Measurements from ENCODE around the gene CEP112. TPM values are rescaled to one million over a fixed set of nuclear protein-coding genes. Genes with fewer than 3 reads are reported as not detected.
"Not testable (repeated sequence)": the region's sequence is repeated elsewhere in the genome, so short reads cannot be mapped to it uniquely, and the experiment has no call there.

CEP112 gene
- total and polyA plus RNA-seq, 7 experiments from 2014 or later = 0.08 to 2.5 (median 0.66) TPM; not detected in 1

DNA sequence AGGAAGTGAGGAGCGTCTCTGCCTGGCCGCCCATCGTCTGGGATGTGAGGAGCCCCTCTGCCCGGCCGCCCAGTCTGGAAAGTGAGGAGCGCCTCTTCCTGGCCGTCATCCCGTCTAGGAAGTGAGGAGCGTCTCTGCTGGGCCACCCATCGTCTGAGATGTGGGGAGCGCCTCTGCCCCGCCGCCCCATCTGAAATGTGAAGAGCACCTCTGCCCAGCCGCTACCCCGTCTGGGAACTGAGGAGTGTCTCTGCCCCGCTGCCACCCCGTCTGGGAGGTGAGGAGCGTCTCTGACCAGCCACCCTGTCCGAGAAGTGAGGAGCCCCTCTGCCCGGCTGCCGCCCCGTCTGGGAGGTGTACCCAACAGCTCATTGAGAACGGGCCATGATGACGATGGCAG, 354.7 kb downstream of the CEP112 start:
- H3K9me3 Mint-ChIP-seq = peaks cover 8 to 62% (median 24%) of the 10 kb centered on the region in 11 donors
- POLR2A ChIA-PET; H3K27ac Mint-ChIP-seq; H3K4me3 Mint-ChIP-seq; DNase-seq; H3K4me1 ChIP-seq (ENCODE audit: control insufficient read depth in 2 of 2, insufficient read depth in 2 of 2, low read length in 2 of 2); H3K27me3 ChIP-seq (ENCODE audit: control insufficient read depth in 2 of 2, insufficient read depth in 2 of 2, low read length in 2 of 2); ATAC-seq; CTCF ChIA-PET; H3K36me3 ChIP-seq (ENCODE audit: control insufficient read depth in 2 of 3, insufficient read depth in 3 of 3, low read length in 3 of 3); intact Hi-C loops (cut with micrococcal nuclease); H3K4me3 ChIP-seq (ENCODE audit: low read length); H3K4me1 Mint-ChIP-seq; H3K27ac ChIP-seq (ENCODE audit: low read depth, low read length): not testable (repeated sequence)
- peaks cover 0 to 12% (median 0%) of the 10 kb centered on the region in 3 experiments for H3K9me3 ChIP-seq (ENCODE audit: control insufficient read depth in 2 of 3, low read length in 3 of 3)
- peaks cover 0 to 18% (median 12%) of the 10 kb centered on the region in 5 donors for H3K27me3 Mint-ChIP-seq
- peaks cover 2 to 20% (median 12%) of the 10 kb centered on the region in 5 donors for H3K36me3 Mint-ChIP-seq

DNA sequence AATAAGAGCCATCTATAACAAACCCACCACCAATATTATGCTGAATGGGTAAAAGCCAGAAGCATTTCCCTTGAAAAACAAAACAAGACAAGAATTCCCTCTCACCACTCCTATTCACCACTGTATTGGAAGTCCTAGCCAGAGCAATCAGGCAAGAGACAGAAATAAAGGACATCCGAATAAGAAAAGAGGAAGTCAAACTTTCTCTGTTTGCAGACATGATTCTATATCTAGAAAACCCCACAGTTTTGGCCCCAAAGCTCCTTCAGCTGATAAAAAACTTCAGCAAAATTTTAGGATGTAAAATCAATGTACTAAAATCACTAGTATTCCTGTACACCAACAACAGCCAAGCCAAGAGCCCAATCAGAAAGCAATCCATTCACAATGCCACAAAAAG, 358.7 kb downstream of the CEP112 start:
- H3K4me1 Mint-ChIP-seq = no peaks in the 10 kb centered on the region
- POLR2A ChIA-PET = no interaction called here

DNA sequence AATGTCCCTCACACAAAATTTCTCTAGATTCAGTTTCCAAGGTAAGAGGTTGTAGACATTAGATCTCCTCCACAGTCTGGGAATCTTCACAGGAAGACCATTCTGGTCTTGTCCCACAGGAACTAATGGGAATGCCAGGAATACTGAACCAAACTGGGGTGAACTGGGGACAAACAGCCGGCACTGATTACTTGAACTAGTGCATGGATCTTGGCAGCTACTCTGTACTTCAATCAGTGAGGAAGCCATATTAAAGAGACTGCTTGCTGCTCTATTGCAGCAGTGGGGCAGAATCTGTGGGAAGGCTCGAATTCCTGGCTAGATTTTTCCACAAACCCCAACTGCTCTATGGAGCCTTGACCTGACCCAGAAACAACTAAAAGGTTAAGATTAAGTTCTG, 361.6 kb downstream of the CEP112 start:
- Mint-ChIP-seq H3K4me3 (no peak overlapping the region), H3K9me3 (peaks cover 14 to 58% (median 34%) of the 10 kb centered on the region in 11 donors), H3K4me1 (peaks cover 0 to 6% (median 0%) of the 10 kb centered on the region in 7 donors), H3K36me3 (peaks cover 4 to 32% (median 17%) of the 10 kb centered on the region in 5 donors), H3K27ac (no peak overlapping the region), H3K27me3 (peaks cover 0 to 29% (median 0%) of the 10 kb centered on the region in 5 donors)
- Histone ChIP-seq H3K4me3 (ENCODE audit: low read length) (no peak overlapping the region), H3K36me3 (ENCODE audit: control insufficient read depth in 2 of 3, insufficient read depth in 3 of 3, low read length in 3 of 3) (no peaks in the 10 kb centered on the region), H3K27ac (ENCODE audit: low read depth, low read length) (no peak overlapping the region), H3K4me1 (ENCODE audit: control insufficient read depth in 2 of 2, insufficient read depth in 2 of 2, low read length in 2 of 2) (no peaks in the 10 kb centered on the region), H3K27me3 (ENCODE audit: control insufficient read depth in 2 of 2, insufficient read depth in 2 of 2, low read length in 2 of 2) (no peaks in the 10 kb centered on the region), H3K9me3 (ENCODE audit: control insufficient read depth in 2 of 3, low read length in 3 of 3) (peaks cover 0 to 17% (median 0%) of the 10 kb centered on the region in 3 experiments)
- ChIA-PET CTCF (no interaction called here), POLR2A (no interaction called here)
- DNase-seq = no peak
- intact Hi-C loops (cut with micrococcal nuclease) = no loop called here
- ATAC-seq = no peak

More for the DNA sequence above, 358.7 kb downstream of the CEP112 start:
- no peak overlapping the region for H3K27ac Mint-ChIP-seq
- CTCF ChIA-PET = no interaction called here
- H3K27ac ChIP-seq (ENCODE audit: low read depth, low read length) = no peak overlapping the region
- H3K4me3 ChIP-seq (ENCODE audit: low read length) = no peak overlapping the region
- H3K9me3 ChIP-seq (ENCODE audit: control insufficient read depth in 2 of 3, low read length in 3 of 3) = peaks cover 0 to 17% (median 0%) of the 10 kb centered on the region in 3 experiments
- no peak overlapping the region for H3K4me3 Mint-ChIP-seq
- peaks cover 0 to 25% (median 0%) of the 10 kb centered on the region in 5 donors for H3K27me3 Mint-ChIP-seq
- H3K36me3 Mint-ChIP-seq = peaks cover 4 to 29% (median 17%) of the 10 kb centered on the region in 5 donors
- no peaks in the 10 kb centered on the region for H3K27me3 ChIP-seq (ENCODE audit: control insufficient read depth in 2 of 2, insufficient read depth in 2 of 2, low read length in 2 of 2)
- H3K9me3 Mint-ChIP-seq = peaks cover 14 to 70% (median 35%) of the 10 kb centered on the region in 11 donors
- no peaks in the 10 kb centered on the region for H3K4me1 ChIP-seq (ENCODE audit: control insufficient read depth in 2 of 2, insufficient read depth in 2 of 2, low read length in 2 of 2)
- intact Hi-C loops (cut with micrococcal nuclease) = no loop called here
- ATAC-seq (no peak), DNase-seq (no peak)
- H3K36me3 ChIP-seq (ENCODE audit: control insufficient read depth in 2 of 3, insufficient read depth in 3 of 3, low read length in 3 of 3) = no peaks in the 10 kb centered on the region

DNA sequence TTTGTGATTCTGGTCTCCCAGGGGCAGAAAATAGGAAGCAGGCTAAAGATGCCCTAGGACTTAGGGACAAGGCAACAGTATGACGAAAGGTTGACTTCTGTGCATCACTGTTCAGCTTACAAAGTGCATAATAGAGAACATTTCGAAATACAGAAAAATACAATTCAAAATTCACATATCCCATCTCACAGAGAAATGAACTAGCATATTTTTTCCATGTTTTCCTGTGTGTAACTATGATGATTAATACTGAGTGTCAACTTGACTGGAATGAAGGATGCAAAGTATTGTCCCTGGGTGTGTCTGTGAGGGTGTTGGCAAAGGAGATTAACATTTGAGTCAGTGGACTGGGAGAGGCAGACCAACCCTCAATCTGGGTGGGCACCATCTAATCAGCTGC, 365.4 kb downstream of the CEP112 start:
- H3K4me3 ChIP-seq (ENCODE audit: low read length); H3K4me1 ChIP-seq (ENCODE audit: control insufficient read depth in 2 of 2, insufficient read depth in 2 of 2, low read length in 2 of 2); intact Hi-C loops (cut with micrococcal nuclease); H3K27ac ChIP-seq (ENCODE audit: low read depth, low read length); ATAC-seq; H3K4me3 Mint-ChIP-seq; H3K27me3 Mint-ChIP-seq; H3K9me3 ChIP-seq (ENCODE audit: control insufficient read depth in 2 of 3, low read length in 3 of 3); H3K36me3 ChIP-seq (ENCODE audit: control insufficient read depth in 2 of 3, insufficient read depth in 3 of 3, low read length in 3 of 3); CTCF ChIA-PET; DNase-seq; H3K4me1 Mint-ChIP-seq; H3K27ac Mint-ChIP-seq; POLR2A ChIA-PET; H3K27me3 ChIP-seq (ENCODE audit: control insufficient read depth in 2 of 2, insufficient read depth in 2 of 2, low read length in 2 of 2): not testable (repeated sequence)
- Mint-ChIP-seq H3K36me3 (peaks cover 0 to 10% (median under 1%) of the 10 kb centered on the region in 5 donors), H3K9me3 (peaks cover 0 to 21% (median 8%) of the 10 kb centered on the region in 11 donors)

DNA sequence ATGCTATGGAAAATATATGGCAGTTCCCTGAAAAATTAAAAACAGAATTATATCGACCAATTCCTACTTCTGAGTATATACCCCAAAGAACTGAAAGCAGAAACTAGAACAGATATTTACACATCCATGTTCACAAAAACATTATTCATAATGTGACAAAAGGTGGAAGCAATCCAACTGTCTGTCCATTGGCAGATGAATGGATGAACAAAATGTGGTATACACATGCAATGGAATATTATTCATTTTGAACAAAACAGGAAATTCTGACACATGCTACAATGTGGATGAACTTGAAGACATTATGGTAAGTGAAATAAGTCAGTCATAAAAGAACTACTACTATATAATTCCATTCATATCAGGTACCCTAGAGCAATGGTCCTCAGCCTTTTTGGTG, 367.0 kb downstream of the CEP112 start:
- Histone ChIP-seq H3K4me3 (ENCODE audit: low read length) (no peak overlapping the region), H3K27ac (ENCODE audit: low read depth, low read length) (no peak overlapping the region), H3K9me3 (ENCODE audit: control insufficient read depth in 2 of 3, low read length in 3 of 3) (no peaks in the 10 kb centered on the region), H3K4me1 (ENCODE audit: control insufficient read depth in 2 of 2, insufficient read depth in 2 of 2, low read length in 2 of 2) (no peaks in the 10 kb centered on the region), H3K36me3 (ENCODE audit: control insufficient read depth in 2 of 3, insufficient read depth in 3 of 3, low read length in 3 of 3) (no peaks in the 10 kb centered on the region), H3K27me3 (ENCODE audit: control insufficient read depth in 2 of 2, insufficient read depth in 2 of 2, low read length in 2 of 2) (no peaks in the 10 kb centered on the region)
- intact Hi-C loops (cut with micrococcal nuclease) = no loop called here
- no peak overlapping the region for H3K27ac Mint-ChIP-seq
- H3K27me3 Mint-ChIP-seq = peaks cover 0 to 9% (median 0%) of the 10 kb centered on the region in 5 donors
- H3K36me3 Mint-ChIP-seq = peaks cover 0 to 4% (median 0%) of the 10 kb centered on the region in 5 donors
- ChIA-PET CTCF (no interaction called here), POLR2A (no interaction called here)
- ATAC-seq (no peak), DNase-seq (no peak)
- H3K9me3 Mint-ChIP-seq = peaks cover 0 to 8% (median 0%) of the 10 kb centered on the region in 11 donors
- H3K4me3 Mint-ChIP-seq = no peak overlapping the region
- peaks cover 0 to 6% (median 0%) of the 10 kb centered on the region in 7 donors for H3K4me1 Mint-ChIP-seq

DNA sequence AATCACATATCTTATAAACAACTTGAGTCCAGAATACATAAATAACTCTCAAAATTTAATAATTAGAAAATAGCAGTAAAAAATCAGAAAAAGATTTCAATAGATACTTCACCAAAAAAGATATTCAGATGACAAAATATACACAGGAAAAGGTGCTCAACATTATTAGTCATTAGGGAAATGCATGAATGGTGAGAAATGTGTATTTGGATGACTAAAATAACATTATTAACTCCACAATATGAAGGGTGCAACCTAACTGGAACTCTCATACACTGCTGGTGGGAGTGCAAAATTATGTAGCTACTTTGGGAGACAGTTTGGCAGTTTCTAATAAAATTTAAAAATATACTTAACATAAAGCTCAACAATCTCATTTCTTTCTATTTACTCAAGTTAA, 368.2 kb downstream of the CEP112 start:
- ChIA-PET POLR2A (no interaction called here), CTCF (interaction anchor here (0.6 kb wide), 1 partner anchor 529 kb away, joined by 4 read pairs; no protein-coding TSS in a partner anchor)
- ATAC-seq (no peak), DNase-seq (no peak)
- no peak overlapping the region for H3K27ac Mint-ChIP-seq
- peaks cover 0 to 8% (median 0%) of the 10 kb centered on the region in 11 donors for H3K9me3 Mint-ChIP-seq
- peaks cover 0 to 15% (median 3%) of the 10 kb centered on the region in 5 donors for H3K27me3 Mint-ChIP-seq
- Histone ChIP-seq H3K4me1 (ENCODE audit: control insufficient read depth in 2 of 2, insufficient read depth in 2 of 2, low read length in 2 of 2) (no peaks in the 10 kb centered on the region), H3K9me3 (ENCODE audit: control insufficient read depth in 2 of 3, low read length in 3 of 3) (no peaks in the 10 kb centered on the region), H3K27me3 (ENCODE audit: control insufficient read depth in 2 of 2, insufficient read depth in 2 of 2, low read length in 2 of 2) (no peaks in the 10 kb centered on the region), H3K4me3 (ENCODE audit: low read length) (no peak overlapping the region), H3K27ac (ENCODE audit: low read depth, low read length) (no peak overlapping the region), H3K36me3 (ENCODE audit: control insufficient read depth in 2 of 3, insufficient read depth in 3 of 3, low read length in 3 of 3) (no peaks in the 10 kb centered on the region)
- H3K4me1 Mint-ChIP-seq = peaks cover 0 to 6% (median 0%) of the 10 kb centered on the region in 7 donors
- intact Hi-C loops (cut with micrococcal nuclease) = no loop called here
- peaks cover 0 to 4% (median 0%) of the 10 kb centered on the region in 5 donors for H3K36me3 Mint-ChIP-seq
- no peak overlapping the region for H3K4me3 Mint-ChIP-seq

DNA sequence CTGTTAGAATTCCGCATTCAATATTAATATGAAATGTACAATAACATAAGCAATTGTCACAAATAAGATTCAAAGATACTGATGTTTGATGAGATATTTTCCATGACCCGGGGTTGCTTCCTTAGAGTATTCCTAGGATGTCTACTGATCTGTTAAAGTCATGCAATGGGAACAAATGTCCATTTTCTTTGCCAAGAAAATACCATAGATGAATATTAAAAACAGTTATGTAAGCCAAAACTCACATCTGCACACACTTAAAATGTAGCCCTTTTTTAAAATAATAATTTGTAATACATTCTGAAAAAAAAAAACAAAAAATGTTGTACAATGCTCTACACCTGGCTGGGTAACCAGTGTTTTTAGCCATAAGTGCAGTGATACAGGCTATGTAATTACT, 371.1 kb downstream of the CEP112 start:
- H3K4me3 Mint-ChIP-seq = no peak overlapping the region
- ATAC-seq (no peak), DNase-seq (no peak)
- H3K27me3 Mint-ChIP-seq = peaks cover 0 to 25% (median 7%) of the 10 kb centered on the region in 5 donors
- Histone ChIP-seq H3K36me3 (ENCODE audit: control insufficient read depth in 2 of 3, insufficient read depth in 3 of 3, low read length in 3 of 3) (no peaks in the 10 kb centered on the region), H3K4me3 (ENCODE audit: low read length) (no peak overlapping the region), H3K27me3 (ENCODE audit: control insufficient read depth in 2 of 2, insufficient read depth in 2 of 2, low read length in 2 of 2) (no peaks in the 10 kb centered on the region), H3K4me1 (ENCODE audit: control insufficient read depth in 2 of 2, insufficient read depth in 2 of 2, low read length in 2 of 2) (no peaks in the 10 kb centered on the region), H3K27ac (ENCODE audit: low read depth, low read length) (no peak overlapping the region), H3K9me3 (ENCODE audit: control insufficient read depth in 2 of 3, low read length in 3 of 3) (no peaks in the 10 kb centered on the region)
- peaks cover 0 to 2% (median 0%) of the 10 kb centered on the region in 7 donors for H3K4me1 Mint-ChIP-seq
- no peaks in the 10 kb centered on the region for H3K36me3 Mint-ChIP-seq
- intact Hi-C loops (cut with micrococcal nuclease) = no loop called here
- no peaks in the 10 kb centered on the region for H3K9me3 Mint-ChIP-seq
- ChIA-PET POLR2A (no interaction called here), CTCF (no interaction called here)
- no peak overlapping the region for H3K27ac Mint-ChIP-seq
